Cardiac atrium fibroblast (primary cell): Measurements from ENCODE around the gene MRPL22. TPM values are rescaled to one million over a fixed set of nuclear protein-coding genes. Genes with fewer than 3 reads are reported as not detected.

Experiments
- total RNA-seq: library from RNA; depleted of rRNA; stranded (reverse); fragments of >200 nt; gene quantifications from 2 replicates; pipeline ENCODE4 v1.2.3, GENCODE V29; 2015

MRPL22 gene
- 11.2 and 14.6 TPM in 2 replicates for total RNA-seq

GRCh38 chr5:154940772-154941620 is at the start of gene MRPL22:
Gene MRPL22 (plus strand): TSS chr5:154941073. CDS start chr5:154941111, 38 bp downstream.

GRCh38 chr5:154937718-154938466 is 3.0 kb upstream of the MRPL22 start, which contains the start of gene GEMIN5:
Gene GEMIN5 (minus strand): TSS chr5:154938211. CDS start chr5:154938133, 78 bp downstream.

GRCh38 chr5:155013526-155013925 is 72.7 kb downstream of the MRPL22 start, which contains the start of gene KIF4B:
Gene KIF4B (plus strand): TSS chr5:155013755. CDS start chr5:155013860, 105 bp downstream.

Other genes starting within 250 kb of the MRPL22 start
- 65.6 and 70.2 TPM in 2 replicates for gene LARP1, start 185.7 kb upstream of the MRPL22 start, total RNA-seq
- 4.2 and 7.8 TPM in 2 replicates for gene FAXDC2, start 90.5 kb upstream of the MRPL22 start, total RNA-seq
- gene CNOT8, start 82.4 kb upstream of the MRPL22 start, total RNA-seq = 68.2 and 70.8 TPM in 2 replicates
- gene GEMIN5, start 2.9 kb upstream of the MRPL22 start, total RNA-seq = 11.2 and 12.3 TPM in 2 replicates
- gene KIF4B, start 72.7 kb downstream of the MRPL22 start, total RNA-seq = not detected in 2 replicates